Keratinocyte (primary cell): Measurements from ENCODE around the gene ADH1C.
"Not testable (repeated sequence)": the region's sequence is repeated elsewhere in the genome, so short reads cannot be mapped to it uniquely, and the experiment has no call there.

Experiments
- EZH2 ChIP-seq: IDR thresholded peaks from one replicate; pipeline ENCODE4 v1.6.1; 2012; ENCODE audit warnings: inconsistent platforms, mild to moderate bottlenecking, low read length, moderate library complexity
- TF ChIP-seq, protein P1 (sequence below), 3 experiments: IDR thresholded peaks in 1 of 3; conservative IDR thresholded peaks in 1 of 3; optimal IDR thresholded peaks in 1 of 3; 2 replicates in 2 of 3; 3 replicates in 1 of 3; pipeline versions ENCODE3 to v1.5.1; 2011; ENCODE audit warnings: low read length in 3 of 3, mild to moderate bottlenecking in 3 of 3, moderate library complexity in 2 of 3, control low read depth in 1 of 3, inconsistent platforms in 1 of 3; ENCODE audit not compliant: insufficient read depth in 2 of 3; ENCODE audit errors: extremely low read depth in 1 of 3

GRCh38 chr4:99372464-99372863 lies 19.9 kb upstream of the ADH1C start:
- TF ChIP-seq EZH2 = not testable (repeated sequence)
- TF ChIP-seq, protein P1, sequence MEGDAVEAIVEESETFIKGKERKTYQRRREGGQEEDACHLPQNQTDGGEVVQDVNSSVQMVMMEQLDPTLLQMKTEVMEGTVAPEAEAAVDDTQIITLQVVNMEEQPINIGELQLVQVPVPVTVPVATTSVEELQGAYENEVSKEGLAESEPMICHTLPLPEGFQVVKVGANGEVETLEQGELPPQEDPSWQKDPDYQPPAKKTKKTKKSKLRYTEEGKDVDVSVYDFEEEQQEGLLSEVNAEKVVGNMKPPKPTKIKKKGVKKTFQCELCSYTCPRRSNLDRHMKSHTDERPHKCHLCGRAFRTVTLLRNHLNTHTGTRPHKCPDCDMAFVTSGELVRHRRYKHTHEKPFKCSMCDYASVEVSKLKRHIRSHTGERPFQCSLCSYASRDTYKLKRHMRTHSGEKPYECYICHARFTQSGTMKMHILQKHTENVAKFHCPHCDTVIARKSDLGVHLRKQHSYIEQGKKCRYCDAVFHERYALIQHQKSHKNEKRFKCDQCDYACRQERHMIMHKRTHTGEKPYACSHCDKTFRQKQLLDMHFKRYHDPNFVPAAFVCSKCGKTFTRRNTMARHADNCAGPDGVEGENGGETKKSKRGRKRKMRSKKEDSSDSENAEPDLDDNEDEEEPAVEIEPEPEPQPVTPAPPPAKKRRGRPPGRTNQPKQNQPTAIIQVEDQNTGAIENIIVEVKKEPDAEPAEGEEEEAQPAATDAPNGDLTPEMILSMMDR (optimal IDR thresholded peaks at IDR 0.05 in 1 of 3, IDR thresholded peaks at IDR 0.05 in 1 of 3, conservative IDR thresholded peaks at IDR 0.05 in 1 of 3; ENCODE audit: extremely low read depth in 1 of 3, insufficient read depth in 2 of 3, low read length in 3 of 3) = not testable (repeated sequence)
